ENCODE data around the gene C13orf42. TPM values are rescaled to one million over a fixed set of nuclear protein-coding genes. Genes with fewer than 3 reads are reported as not detected.

Gene C13orf42
- total RNA-seq, 1 experiment from 2014 or later = not detected

- in situ Hi-C loops (cut with HindIII; ENCODE audit: low pct_unique_long_range_greater_than_20kb, low sequenced_read_pairs) = no loop called here
- DNase-seq (ENCODE audit: low read depth) = no peak
Measured at GRCh38 chr13:51071493-51071892, 39.6 kb downstream of the C13orf42 start.

DNA sequence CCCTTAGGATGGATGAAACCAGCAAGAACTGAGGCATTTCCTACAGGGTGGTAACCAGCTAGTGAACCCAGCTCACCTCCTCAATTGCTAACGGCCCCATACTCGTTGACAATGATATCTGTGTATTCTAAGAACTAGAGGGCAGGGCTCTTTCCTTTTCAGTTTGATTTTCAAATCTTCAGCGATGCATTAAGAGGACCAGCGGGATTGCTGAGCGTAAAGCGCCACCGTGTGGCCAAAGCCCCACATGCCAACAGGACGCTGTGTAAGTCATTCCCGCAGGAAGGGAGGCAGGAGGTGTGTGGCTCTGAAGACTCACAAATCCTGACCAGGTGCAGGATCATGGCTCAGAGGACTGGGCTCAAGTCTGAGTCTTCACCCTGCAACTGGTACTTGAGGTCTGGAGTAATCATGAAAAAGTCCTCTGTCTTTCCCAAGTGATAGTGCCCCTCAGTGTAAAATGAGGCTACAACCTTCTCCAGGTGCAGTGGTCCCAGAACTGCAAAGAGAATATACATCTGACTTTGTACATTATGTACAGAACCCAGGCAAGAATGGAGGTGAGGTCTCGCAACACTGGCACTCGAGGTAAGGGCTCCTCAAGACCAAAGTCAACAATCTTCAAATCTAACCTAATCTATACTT is 40.9 kb downstream of the C13orf42 start:
- in situ Hi-C loops (cut with HindIII; ENCODE audit: low pct_unique_long_range_greater_than_20kb, low sequenced_read_pairs) = no loop called here
- DNase-seq (ENCODE audit: low read depth) = peak; percentile 56

DNA sequence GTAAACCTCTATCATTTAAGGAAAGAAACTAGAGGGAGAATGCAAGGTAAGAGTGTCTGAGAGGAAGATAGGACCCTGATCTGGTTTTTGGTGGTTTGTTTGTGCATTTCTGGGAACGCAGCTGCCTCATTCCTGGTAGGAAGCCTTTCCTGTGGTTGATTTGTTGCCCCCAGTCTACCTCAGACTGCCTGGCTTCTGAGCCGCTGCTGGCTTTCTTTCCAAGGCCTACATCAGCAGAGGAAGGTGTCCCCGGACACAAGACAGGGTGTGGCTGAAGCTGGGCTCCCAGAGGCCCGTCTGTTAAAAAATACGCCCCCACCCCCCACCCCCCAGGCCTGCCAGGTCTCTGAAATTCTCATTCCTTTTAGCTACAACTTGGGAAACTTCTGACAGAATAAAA is 42.6 kb downstream of the C13orf42 start:
- in situ Hi-C loops (cut with HindIII; ENCODE audit: low pct_unique_long_range_greater_than_20kb, low sequenced_read_pairs) = no loop called here

GRCh38 chr13:51067706-51068105 is 43.4 kb downstream of the C13orf42 start:
- in situ Hi-C loops (cut with HindIII; ENCODE audit: low pct_unique_long_range_greater_than_20kb, low sequenced_read_pairs) = no loop called here

More for the DNA sequence above, 42.6 kb downstream of the C13orf42 start:
- DNase-seq (ENCODE audit: low read depth) = no peak

GRCh38 chr13:51067210-51067701 is 43.8 kb downstream of the C13orf42 start:
- in situ Hi-C loops (cut with HindIII; ENCODE audit: low pct_unique_long_range_greater_than_20kb, low sequenced_read_pairs) = no loop called here
- no peak for DNase-seq (ENCODE audit: low read depth)

More at GRCh38 chr13:51067706-51068105, 43.4 kb downstream of the C13orf42 start:
- DNase-seq (ENCODE audit: low read depth) = no peak

- in situ Hi-C loops (cut with HindIII; ENCODE audit: low pct_unique_long_range_greater_than_20kb, low sequenced_read_pairs) = no loop called here
- peak; percentile 41 for DNase-seq (ENCODE audit: low read depth)
Measured at GRCh38 chr13:51066091-51066831, 44.8 kb downstream of the C13orf42 start.

GRCh38 chr13:51065372-51066090 is 45.5 kb downstream of the C13orf42 start:
- in situ Hi-C loops (cut with HindIII; ENCODE audit: low pct_unique_long_range_greater_than_20kb, low sequenced_read_pairs) = no loop called here
- no peak for DNase-seq (ENCODE audit: low read depth)

GRCh38 chr13:51064753-51065152 is 46.3 kb downstream of the C13orf42 start:
- no peak for DNase-seq (ENCODE audit: low read depth)
- in situ Hi-C loops (cut with HindIII; ENCODE audit: low pct_unique_long_range_greater_than_20kb, low sequenced_read_pairs) = no loop called here

GRCh38 chr13:51063909-51064308 is 47.2 kb downstream of the C13orf42 start:
- in situ Hi-C loops (cut with HindIII; ENCODE audit: low pct_unique_long_range_greater_than_20kb, low sequenced_read_pairs) = no loop called here
- no peak for DNase-seq (ENCODE audit: low read depth)

DNA sequence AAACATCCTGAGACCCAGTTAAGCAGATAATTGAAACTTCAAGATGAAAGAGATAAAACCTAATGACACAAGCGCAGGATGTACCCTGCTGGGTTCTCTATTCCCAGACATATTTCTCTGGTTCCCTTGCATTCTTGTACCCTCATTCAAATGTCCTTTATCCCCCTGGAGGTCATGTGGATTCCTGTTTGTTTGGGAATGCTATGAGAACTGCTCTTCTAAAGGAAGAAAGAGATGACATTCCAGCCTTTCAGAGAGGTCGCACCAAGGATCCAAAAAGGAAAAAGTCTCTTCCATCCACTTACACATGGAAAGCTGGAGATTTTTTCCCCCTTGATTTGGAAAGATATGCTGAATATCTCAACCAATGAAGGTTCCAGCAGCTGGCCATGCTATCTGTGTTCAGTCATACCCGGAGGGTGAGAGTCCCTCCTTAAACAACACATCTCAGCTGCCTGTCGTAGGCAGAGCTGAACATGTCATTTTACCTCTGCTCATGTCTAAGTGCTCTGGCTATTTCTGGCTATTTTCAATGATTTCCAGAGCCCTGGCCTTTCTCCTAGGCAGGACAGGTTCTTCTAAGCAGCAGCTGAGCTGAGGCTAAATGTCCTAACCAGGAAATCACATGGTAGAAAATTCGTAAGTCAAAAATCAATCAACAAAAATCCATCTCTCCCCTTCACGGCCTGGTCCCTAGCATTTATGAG is 52.5 kb downstream of the C13orf42 start:
- DNase-seq (ENCODE audit: low read depth) = no peak
- in situ Hi-C loops (cut with HindIII; ENCODE audit: low pct_unique_long_range_greater_than_20kb, low sequenced_read_pairs) = no loop called here

DNA sequence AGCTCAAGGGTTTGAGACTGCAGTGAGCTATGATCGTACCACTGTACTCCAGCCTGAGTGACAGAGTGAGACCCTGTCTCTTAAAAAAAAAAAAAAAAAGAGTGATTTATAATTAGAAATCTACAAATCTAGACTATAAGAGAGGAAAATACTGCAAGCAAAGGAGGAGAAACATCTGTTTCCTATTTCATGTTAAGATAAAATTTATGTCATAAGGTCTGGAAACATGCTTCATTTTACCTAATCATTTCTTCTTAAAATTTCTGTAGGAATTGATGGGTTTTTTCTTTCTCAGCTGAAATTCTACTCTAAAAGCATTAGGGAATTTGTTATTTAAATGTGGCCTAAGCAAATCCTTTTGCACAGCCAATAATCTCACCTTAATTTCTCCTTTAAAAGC is 53.2 kb downstream of the C13orf42 start:
- DNase-seq (ENCODE audit: low read depth) = no peak
- in situ Hi-C loops (cut with HindIII; ENCODE audit: low pct_unique_long_range_greater_than_20kb, low sequenced_read_pairs) = no loop called here

- in situ Hi-C loops (cut with HindIII; ENCODE audit: low pct_unique_long_range_greater_than_20kb, low sequenced_read_pairs) = no loop called here
- DNase-seq (ENCODE audit: low read depth) = no peak
Measured at GRCh38 chr13:51057001-51057400, 54.1 kb downstream of the C13orf42 start.

- DNase-seq (ENCODE audit: low read depth) = no peak
- in situ Hi-C loops (cut with HindIII; ENCODE audit: low pct_unique_long_range_greater_than_20kb, low sequenced_read_pairs) = no loop called here
Measured at GRCh38 chr13:51052581-51052980, 58.5 kb downstream of the C13orf42 start.

- DNase-seq (ENCODE audit: low read depth) = no peak
- in situ Hi-C loops (cut with HindIII; ENCODE audit: low pct_unique_long_range_greater_than_20kb, low sequenced_read_pairs) = no loop called here
Measured at GRCh38 chr13:51050021-51050830, 60.8 kb downstream of the C13orf42 start.

DNA sequence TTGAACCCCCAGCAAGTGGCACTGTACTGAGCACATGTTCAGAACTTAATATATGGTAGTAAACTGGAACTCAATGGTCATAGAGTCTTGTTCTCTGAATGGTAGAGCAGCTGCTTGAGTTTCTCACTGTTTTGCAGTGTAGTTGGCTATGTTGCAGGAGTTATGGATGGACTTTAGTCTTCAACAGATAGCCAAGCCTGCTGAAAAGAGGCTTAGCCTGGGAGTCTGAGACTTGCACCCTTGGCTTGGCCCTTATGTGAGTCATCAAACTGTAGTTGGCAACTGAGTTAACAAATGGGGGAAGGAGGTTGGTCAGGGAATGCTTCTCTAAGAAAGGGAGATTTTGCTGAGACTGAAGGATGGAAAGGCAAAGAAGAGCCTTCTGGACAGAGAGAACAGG is 62.5 kb downstream of the C13orf42 start:
- in situ Hi-C loops (cut with HindIII; ENCODE audit: low pct_unique_long_range_greater_than_20kb, low sequenced_read_pairs) = no loop called here

GRCh38 chr13:51048166-51048461 is 63.0 kb downstream of the C13orf42 start:
- no peak for DNase-seq (ENCODE audit: low read depth)
- in situ Hi-C loops (cut with HindIII; ENCODE audit: low pct_unique_long_range_greater_than_20kb, low sequenced_read_pairs) = no loop called here

More for the DNA sequence above, 62.5 kb downstream of the C13orf42 start:
- no peak for DNase-seq (ENCODE audit: low read depth)

- in situ Hi-C loops (cut with HindIII; ENCODE audit: low pct_unique_long_range_greater_than_20kb, low sequenced_read_pairs) = no loop called here
Measured at GRCh38 chr13:51047434-51048165, 63.5 kb downstream of the C13orf42 start.

More at GRCh38 chr13:51047434-51048165, 63.5 kb downstream of the C13orf42 start:
- DNase-seq (ENCODE audit: low read depth) = no peak

All from Caki2 (cell line).